Lower leg skin (tissue), 4 donors: ENCODE measurements around the gene B9D1. TPM values are rescaled to one million over a fixed set of nuclear protein-coding genes. Genes with fewer than 3 reads are reported as not detected.

Experiments
- DNase-seq, 2 donors: peaks; one replicate each; pipeline ENCODE4 v3.0.0-alpha.2; 2019; ENCODE audit warnings: low spot score in 2 of 2
- H3K4me3 ChIP-seq: fragments of 200-600 bp; sonication (generic); 2 replicates; pipeline ENCODE4 v1.5.1; 2017; ENCODE audit warnings: mild to moderate bottlenecking, low read depth; ENCODE audit not compliant: poor library complexity, severe bottlenecking
- POLR2A ChIP-seq, 2 donors: fragments of 450-650 bp; IDR thresholded peaks; one replicate each; pipeline ENCODE4 v1.6.1; 2016 to 2017; ENCODE audit warnings: antibody characterized with exemption in 2 of 2, mild to moderate bottlenecking in 1 of 2, moderate library complexity in 1 of 2
- WGBS, 2 donors: methylation state at CpG; one replicate each; pipeline ENCODE4 v1.1.5; 2018; 5-methylcytosine and 5-hydroxymethylcytosine counted together
- intact Hi-C: fragments of 100-400 bp; cut with DNase I; formaldehyde crosslinking; loops from one replicate; pipeline ENCODE4 v1.15.0; 2023; ENCODE audit warnings: low total_unique reads
- total RNA-seq, 4 donors: library from RNA; depleted of rRNA; stranded (reverse); fragments of >200 nt; gene quantifications; one replicate each; pipeline ENCODE4 v1.1.0, GENCODE V29; 2016
- TF ChIP-seq, protein P1 (sequence below), 3 donors: fragments of 450-650 bp; IDR thresholded peaks; one replicate each; pipeline ENCODE4 v1.5.1; 2016; ENCODE audit warnings: antibody characterized with exemption in 3 of 3, mild to moderate bottlenecking in 3 of 3, moderate library complexity in 2 of 3

The B9D1 gene, protein sequence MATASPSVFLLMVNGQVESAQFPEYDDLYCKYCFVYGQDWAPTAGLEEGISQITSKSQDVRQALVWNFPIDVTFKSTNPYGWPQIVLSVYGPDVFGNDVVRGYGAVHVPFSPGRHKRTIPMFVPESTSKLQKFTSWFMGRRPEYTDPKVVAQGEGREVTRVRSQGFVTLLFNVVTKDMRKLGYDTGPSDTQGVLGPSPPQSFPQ
- 10 to 100 TPM in 3 of 4 donors, 1 to 10 TPM in 1; 2.4 to 24.5 (median 19.5) TPM for total RNA-seq

DNA sequence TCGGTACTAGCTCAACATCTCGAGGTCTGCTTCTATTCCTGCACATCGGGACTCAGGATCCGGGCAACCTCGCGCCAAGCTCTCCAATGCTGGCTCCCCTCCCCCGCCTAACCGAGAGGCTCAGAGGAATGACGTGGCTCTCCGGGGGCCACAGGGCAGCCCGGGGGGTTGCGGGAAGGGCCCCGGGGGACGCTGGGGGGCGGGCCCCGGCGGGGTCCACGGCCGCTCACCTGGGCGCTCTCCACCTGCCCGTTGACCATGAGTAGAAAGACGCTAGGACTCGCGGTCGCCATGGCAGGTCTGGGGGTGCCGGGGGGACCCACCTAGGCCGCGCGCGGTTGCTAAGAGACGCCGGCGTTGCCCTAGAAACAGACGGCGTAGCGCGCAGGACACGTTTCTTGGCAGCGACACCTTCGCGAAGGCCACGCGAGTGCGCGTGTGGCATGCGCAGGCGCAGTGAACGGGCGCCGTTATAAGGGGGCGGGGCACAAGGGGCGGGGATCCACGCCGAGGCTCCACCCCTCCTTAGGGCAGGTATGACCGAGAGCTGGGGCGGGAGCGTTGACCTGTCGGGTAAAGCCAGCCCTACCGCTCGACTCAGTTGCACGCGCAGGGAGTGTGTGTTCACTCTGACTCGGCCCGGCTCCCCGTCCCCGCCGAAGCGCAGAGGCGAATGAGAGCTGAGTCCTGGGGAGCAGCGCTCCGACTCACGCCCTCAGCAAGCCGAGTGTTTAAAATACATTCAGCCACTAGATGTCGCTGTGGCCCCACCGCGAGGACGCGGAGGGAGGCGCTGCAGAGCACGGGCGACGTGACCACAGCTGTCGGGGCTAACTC lies at the start of gene B9D1:
TSS of gene B9D1 (minus strand) at position 447 of the 837 bp plus-strand sequence. CDS start at position 293, 154 bp downstream.
- H3K4me3 ChIP-seq: peak within 1 kb of the TSS; percentile 47
- TF ChIP-seq, protein P1, sequence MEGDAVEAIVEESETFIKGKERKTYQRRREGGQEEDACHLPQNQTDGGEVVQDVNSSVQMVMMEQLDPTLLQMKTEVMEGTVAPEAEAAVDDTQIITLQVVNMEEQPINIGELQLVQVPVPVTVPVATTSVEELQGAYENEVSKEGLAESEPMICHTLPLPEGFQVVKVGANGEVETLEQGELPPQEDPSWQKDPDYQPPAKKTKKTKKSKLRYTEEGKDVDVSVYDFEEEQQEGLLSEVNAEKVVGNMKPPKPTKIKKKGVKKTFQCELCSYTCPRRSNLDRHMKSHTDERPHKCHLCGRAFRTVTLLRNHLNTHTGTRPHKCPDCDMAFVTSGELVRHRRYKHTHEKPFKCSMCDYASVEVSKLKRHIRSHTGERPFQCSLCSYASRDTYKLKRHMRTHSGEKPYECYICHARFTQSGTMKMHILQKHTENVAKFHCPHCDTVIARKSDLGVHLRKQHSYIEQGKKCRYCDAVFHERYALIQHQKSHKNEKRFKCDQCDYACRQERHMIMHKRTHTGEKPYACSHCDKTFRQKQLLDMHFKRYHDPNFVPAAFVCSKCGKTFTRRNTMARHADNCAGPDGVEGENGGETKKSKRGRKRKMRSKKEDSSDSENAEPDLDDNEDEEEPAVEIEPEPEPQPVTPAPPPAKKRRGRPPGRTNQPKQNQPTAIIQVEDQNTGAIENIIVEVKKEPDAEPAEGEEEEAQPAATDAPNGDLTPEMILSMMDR (IDR thresholded peaks at IDR 0.05): peak in 1 of 3 donors; percentile 96
- TF ChIP-seq POLR2A (IDR thresholded peaks at IDR 0.05): no peak
- 0 to 1% methylated on average over 20 to 66 of the region's 83 CpGs for WGBS, 2 donors
- intact Hi-C loops: loop anchor here (5.0 to 10.0 kb wide), 2 partner anchors 85 to 392 kb away; no protein-coding TSS in a partner anchor
- DNase-seq: peak; percentile 90 to 99

DNA sequence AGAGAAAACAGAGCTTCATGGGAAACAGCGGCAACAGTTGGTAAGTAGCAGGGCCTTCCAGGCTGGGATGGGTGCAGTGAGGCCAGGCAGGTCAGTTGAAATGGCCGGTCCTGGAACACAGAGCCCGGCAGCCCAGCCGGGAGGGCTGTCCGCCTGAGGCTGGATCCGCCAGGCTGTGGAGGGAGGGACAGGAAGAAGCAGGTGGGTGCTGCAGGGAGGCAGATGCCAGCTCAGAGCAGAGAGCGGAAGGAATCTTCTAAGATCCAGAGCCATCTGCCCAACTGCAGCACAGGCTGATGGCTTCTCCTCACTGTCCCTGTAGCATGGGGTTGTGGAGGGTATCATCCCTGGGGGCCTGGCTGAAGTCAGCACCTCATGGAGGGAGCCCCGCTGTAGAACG lies 49.1 kb upstream of the B9D1 start:
- intact Hi-C loops: no loop called here
- TF ChIP-seq POLR2A (IDR thresholded peaks at IDR 0.05): no peak
- TF ChIP-seq, protein P1 (IDR thresholded peaks at IDR 0.05): no peak
- peak in 1 of 2 donors; percentile 82 for DNase-seq
- WGBS, 2 donors: 63% methylated on average over 9 of the region's 9 CpGs
- H3K4me3 ChIP-seq: no peak overlapping the region

DNA sequence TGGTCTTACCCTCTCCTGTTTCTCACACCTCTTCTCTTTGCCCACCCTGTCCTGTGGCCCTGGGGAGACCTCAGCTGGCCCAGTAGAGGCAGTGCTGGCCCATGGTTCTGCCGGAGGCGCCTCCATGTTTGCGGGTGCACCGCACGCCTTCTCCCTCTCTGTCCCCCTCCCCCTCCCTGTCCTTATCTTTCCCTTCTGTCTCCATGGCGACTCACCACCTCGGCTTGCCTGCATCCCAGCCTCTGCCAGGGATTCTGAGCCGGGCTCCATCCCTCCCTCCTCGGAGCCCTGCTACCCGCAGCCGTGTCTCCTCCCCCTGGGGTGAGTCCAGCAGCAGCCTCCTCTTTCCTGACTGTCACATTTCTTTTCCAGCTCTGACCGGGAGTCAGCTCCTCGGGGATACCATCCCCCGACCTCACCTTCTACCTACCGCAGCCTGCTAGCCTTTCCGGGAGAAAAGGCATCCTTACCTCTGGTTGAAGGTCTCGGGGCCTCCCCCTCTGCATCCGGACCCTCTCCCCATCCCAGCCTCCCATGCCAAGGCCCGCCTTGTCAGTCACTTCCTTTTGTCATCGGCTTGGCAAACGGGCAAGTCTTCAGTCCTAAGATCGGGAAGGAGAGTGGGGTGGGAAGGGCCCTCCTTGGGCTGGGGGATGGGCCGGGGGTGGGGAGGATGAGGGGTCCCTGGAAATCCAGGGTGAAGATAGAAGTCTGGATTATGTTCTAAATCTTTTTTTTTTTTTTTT lies 48.5 kb upstream of the B9D1 start, which contains the start of gene RNF112:
TSS of gene RNF112 (plus strand) at position 358 of the 746 bp plus-strand sequence. CDS start at position 535, 177 bp downstream.
- peak in 1 of 2 donors; percentile 85 for DNase-seq
- 38 to 43% methylated on average over 23 of the region's 23 CpGs for WGBS, 2 donors
- intact Hi-C loops: no loop called here
- H3K4me3 ChIP-seq: no peak within 1 kb of the TSS
- TF ChIP-seq POLR2A (IDR thresholded peaks at IDR 0.05): no peak
- TF ChIP-seq, protein P1 (IDR thresholded peaks at IDR 0.05): no peak

DNA sequence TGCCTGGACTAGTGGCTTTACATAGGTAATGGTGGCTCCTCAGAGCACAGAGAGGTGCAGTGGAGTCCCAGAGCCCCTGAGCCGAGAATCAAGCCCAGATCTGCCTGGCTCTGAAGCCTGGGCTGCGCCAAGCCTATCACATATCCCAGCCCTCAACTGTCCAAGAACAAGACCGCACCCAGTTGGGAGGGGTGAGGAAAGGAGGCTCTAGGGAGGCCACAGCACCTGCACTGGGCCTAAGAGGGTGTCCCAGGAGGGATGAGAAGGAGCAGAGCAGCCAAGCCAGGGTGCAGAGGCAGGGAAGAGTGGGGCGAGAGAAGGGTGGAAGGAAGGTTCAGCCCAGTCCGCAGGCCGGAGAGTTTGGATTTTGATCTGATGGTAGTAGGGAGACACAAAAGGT lies 47.6 kb upstream of the B9D1 start:
- intact Hi-C loops: no loop called here
- no peak overlapping the region for H3K4me3 ChIP-seq
- TF ChIP-seq, protein P1 (IDR thresholded peaks at IDR 0.05): no peak
- no peak for TF ChIP-seq POLR2A (IDR thresholded peaks at IDR 0.05)
- 80 to 87% methylated on average over 6 of the region's 6 CpGs for WGBS, 2 donors
- DNase-seq: peak in 1 of 2 donors; percentile 70

DNA sequence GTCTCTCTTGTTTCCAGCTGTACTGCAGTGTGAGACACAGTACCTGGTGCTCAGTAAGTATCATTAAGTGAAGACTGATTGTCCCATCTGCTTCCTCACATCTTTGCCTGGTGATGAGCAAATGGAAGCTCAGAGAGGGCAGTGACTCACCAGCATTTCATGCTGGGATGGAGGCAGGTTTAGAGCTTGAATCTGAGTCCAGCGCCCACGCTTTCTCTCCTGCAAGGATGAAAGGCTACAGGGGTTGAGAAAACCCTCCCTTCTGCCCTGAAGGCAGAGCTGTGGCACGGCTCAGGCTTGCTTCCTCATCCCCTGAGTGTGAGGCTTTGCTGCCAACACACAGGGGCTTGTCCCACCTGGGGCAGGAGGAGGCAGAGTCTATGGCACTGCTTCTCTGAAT lies 47.0 kb upstream of the B9D1 start:
- TF ChIP-seq POLR2A (IDR thresholded peaks at IDR 0.05): no peak
- TF ChIP-seq, protein P1 (IDR thresholded peaks at IDR 0.05): no peak
- WGBS, 2 donors: 69 to 80% methylated on average over 3 of the region's 3 CpGs
- H3K4me3 ChIP-seq: no peak overlapping the region
- intact Hi-C loops: no loop called here
- DNase-seq: no peak
